NK-92 (cell line): ENCODE data around the gene LIN52.
"Not testable (repeated sequence)": the region's sequence is repeated elsewhere in the genome, so short reads cannot be mapped to it uniquely, and the experiment has no call there.

Source experiments
- DNase-seq: peaks from one replicate; lab custom pipeline; 2025; ENCODE audit not compliant: unreplicated experiment; lab: John Stamatoyannopoulos, UW

Gene LIN52

DNA sequence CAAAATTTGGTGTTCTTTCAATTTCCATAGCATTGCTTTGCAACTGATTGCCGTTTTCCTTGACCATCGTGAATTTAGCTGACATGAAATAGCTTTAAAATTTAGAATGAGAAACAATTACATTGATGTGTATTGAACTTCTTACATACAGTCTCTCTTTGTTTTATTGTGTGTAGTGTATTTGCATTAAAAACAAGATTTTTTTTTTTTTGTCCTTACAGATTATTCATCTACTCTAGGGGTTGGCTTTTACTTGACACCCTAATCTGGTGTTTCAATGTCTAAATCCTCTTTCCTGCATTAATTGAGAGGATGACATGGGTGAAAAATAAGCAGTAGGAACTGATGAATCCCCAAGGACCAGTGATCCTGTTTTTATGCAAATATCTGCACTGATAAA lies 20.6 kb downstream of the LIN52 start:
- DNase-seq, result no peak

- DNase-seq, result no peak
These were observed 24.6 kb downstream of the LIN52 start for GRCh38 chr14:74109369-74109768.

DNA sequence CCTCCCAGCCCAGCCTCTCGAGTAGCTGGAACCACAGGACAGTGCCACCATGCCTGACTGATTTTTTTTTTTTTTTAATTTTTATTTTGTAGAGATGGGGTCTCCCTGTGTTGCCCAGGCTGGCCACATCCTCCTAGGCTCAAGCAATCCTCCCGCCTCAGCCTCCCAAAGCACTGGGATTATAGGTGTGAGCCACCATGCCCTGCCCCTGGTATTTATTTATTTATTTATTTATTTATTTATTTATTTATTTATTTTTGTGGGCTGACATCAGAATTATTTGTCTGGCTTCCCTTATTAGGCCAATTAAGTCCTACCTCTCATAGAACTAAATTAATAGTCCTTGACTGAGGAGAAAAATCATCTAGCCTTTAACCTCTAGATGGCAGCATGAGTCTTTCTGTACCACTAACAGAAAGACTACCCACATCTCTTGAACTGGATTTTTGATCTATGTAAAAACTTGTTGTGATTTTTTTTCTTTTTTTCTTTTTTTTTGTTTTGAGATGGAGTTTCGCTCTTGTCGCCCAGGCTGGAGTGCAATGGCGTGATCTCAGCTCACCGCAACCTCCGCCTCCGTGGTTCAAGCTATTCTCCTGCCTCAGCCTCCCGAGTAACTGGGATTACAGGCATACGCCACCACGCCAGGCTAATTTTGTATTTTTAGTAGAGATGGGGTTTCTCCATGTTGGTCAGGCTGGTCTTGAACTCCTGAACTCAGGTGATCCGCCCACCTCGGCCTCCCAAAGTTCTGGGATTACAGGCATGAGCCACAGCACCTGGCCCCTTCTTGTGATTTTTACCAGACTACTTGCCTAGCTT lies 26.9 kb downstream of the LIN52 start:
- not testable (repeated sequence) for DNase-seq

- DNase-seq, result not testable (repeated sequence)
These were observed 40.7 kb downstream of the LIN52 start for GRCh38 chr14:74125487-74125886.

GRCh38 chr14:74126315-74127013 lies 41.7 kb downstream of the LIN52 start:
- no peak for DNase-seq

GRCh38 chr14:74127634-74128033 lies 42.9 kb downstream of the LIN52 start:
- DNase-seq, result no peak

DNA sequence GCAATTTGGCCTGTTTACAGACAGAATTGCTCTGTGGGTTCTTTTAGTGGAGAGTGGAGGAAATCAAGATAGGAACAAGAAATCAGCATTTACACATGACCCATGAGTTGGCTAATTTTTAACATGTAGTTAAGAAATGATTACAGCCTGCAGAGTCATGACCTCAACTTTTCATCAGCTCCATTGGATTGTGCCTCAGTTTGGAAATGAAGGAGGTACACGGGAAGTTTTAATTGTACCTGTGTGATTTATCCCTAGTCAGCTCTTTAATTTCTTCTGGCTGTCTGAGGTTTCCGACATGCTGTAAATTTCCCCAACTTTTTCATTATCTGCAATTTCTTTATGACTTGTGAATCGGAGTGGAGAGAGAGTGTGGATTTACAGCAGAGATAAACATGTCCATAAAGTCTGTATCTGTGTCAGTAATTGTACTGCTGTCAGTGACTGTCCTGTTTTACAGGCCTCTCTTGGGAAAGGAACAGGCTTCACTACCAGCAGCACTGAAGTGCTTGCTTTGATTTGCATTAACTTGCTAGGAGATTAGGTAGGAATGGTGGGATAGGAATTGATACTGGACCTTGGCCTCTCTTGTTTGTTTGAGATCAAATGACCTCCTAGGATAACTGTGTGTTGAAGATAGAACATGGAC lies 49.2 kb downstream of the LIN52 start:
- DNase-seq, result no peak

GRCh38 chr14:74134484-74134883 lies 49.7 kb downstream of the LIN52 start:
- DNase-seq, result no peak

DNA sequence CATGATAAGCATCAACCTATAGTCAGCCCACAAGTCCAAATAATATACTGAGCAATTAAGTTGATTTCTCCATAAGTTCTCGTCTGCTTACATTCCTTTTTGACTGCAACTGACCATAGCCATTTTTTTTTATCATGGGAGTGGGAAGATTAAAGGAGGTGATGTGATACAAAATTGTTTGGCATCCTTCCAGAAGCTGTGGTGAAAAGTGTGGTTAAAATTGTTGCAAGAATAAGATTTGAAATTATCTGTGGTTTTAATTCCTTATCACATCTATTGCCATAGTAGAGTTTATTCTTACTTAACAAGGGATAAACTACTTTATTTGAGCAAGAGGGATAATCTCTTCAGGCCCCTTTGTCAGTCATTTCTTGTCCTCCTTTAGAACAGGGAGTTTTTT lies 50.7 kb downstream of the LIN52 start:
- DNase-seq, result no peak

GRCh38 chr14:74140374-74140850 lies 55.7 kb downstream of the LIN52 start:
- DNase-seq, result no peak

DNA sequence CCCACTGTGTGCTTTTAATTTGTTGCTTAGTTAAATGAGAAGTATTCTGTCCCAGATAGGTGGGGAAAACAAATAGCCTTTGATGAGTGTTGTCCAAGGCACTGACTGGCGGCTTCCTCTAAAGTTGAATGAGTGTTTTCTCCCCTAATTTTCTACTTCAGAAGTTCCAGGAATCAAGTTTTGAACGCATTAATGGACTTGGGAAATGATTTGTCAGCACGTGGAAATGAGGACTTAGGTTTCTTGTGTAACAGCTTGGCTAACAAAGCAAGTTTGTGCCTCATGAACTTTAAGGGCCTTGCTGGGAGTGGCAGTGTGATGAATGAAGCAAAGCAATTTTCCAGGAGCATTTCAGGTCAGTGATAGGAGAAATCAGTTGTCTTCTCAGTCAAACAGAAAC lies 56.9 kb downstream of the LIN52 start:
- no peak for DNase-seq

- DNase-seq, result no peak
These were observed 57.8 kb downstream of the LIN52 start for GRCh38 chr14:74142523-74142922.

GRCh38 chr14:74144789-74145188 lies 60.0 kb downstream of the LIN52 start:
- no peak for DNase-seq

DNA sequence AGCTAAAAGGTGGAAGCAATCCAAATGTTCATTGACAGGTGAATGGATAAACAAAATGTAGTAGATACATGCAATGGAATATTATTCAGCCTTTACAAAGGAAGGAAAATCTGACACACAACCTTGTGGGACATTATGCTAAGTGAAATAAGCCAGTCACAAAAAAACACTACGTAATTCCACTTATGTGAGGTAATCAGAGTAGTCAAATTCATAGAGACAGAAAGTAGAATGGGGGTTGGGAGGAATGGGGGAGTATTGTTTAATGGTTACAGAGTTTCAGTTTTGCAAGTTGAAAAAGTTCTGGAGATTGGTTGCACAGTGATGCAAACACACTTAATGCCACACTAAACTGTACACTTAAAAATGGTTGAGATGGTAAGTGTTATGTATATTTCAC lies 62.8 kb downstream of the LIN52 start:
- no peak for DNase-seq

GRCh38 chr14:74148705-74149104 lies 63.9 kb downstream of the LIN52 start:
- no peak for DNase-seq

DNA sequence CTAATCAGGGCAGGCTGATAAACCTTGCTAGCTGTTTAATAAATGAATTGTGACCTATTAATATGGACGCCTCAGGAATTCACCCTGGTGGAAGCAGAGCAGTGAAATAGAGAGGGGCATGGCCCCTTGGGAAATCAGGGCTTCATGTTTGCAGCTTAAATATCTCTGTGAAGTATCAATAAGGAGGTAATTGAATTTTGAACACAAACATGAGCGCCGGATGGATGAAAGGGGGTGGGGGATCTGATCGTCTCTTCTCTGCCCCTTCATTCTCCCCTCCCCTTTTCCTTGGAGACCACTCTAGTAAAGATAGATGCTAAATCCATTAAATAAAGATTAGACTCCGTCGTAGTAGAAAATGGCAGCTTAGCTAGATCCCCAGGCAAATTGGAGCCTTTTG lies 70.5 kb downstream of the LIN52 start:
- no peak for DNase-seq

DNA sequence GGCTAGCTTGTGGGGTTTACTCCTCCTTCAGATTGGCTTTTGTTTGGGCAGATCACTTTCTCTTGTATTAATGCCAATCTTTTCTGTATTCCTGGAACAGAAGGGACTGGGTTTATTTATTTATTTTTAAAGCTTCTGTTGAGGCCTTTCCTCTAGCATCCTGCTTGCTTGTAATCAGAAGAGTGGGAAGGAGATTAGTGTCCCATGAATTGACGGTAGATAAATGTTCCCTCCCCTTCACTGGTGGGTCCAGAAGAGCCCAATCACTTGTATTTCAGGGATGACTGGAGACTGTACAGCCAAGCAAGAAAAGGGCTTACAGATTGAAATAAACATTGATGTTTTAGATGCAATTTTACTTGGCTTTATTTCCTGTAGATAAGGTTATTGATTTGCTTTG lies 71.0 kb downstream of the LIN52 start:
- DNase-seq, result no peak

DNA sequence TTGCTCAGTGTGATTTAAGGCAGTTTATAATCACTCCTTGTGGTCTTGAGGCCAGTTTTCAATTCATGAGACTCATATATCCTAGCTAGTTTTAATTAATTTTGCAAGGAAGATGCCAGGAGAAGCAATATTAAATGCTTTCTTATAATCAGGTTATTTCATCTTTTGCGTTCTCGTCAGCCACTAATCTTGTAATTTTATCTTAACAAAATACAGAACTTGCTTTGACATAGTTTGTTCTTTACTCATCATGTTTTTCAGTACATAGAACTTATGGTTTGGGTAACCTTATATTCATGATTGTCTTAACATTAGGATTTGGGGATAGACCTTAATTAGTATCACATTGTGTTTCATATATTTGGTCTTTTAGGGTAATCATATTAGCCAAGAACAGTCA lies 76.0 kb downstream of the LIN52 start:
- DNase-seq, result no peak

DNA sequence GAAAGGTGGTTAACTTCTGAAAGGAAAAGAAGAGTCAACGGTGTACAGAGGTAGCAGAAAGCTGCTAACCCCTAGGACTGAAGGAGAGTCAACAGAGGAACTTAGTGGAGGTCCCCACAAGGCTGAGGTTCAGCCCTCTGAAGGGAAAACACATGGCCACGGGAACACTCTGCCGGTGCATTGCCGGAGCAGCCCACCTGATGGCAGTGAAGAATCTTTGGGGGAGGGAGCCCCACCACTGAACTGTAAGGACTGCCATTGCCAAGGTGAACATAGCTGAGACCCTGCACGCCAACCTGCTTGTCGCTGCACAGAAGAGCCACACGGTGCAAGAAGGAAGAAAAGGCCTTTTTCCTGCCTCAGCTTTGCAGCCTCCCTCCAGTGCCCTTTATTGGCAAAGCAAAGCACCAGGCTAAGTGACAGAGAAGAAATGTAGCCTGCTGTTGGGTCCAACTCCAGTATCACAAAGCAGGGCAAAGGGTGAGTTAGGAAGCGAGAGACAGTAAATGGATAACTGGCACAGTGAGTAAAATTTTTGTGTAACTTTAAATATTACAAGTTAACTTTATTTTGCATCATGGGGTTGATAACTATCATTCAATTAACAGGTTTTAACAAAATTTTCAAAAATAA lies 76.9 kb downstream of the LIN52 start:
- no peak for DNase-seq

DNA sequence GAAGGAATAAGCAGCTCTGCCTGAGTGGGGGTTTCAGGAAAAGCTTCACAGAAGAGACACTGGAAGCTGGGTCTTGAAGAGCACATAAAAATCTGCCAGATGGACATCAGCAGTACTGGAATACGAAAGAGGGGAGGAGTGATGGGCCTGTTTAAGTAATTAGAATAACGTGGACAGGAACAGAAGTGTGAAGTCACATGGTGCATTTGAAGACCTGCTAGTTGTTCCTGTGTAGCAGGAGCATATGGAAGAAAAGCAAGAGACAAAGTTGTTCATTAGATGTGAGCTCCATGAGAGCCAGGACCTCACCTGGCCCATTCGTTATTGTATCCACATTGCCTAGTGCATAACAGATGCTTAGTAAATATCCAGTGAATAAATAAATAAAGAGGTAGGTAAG lies 85.2 kb downstream of the LIN52 start:
- no peak for DNase-seq

- no peak for DNase-seq
These were observed 91.6 kb downstream of the LIN52 start for GRCh38 chr14:74176400-74176793.
